HG02571 (cell line): Measurements from ENCODE around the gene NOP53.
"Not testable (repeated sequence)": the region's sequence is repeated elsewhere in the genome, so short reads cannot be mapped to it uniquely, and the experiment has no call there.

Experiments
- ATAC-seq: cut with Tn5 transposase; IDR thresholded peaks from one replicate; pipeline ENCODE4 v1.9.1; 2021; ENCODE audit warnings: mild to moderate bottlenecking, moderate library complexity; ENCODE audit not compliant: unreplicated experiment

Gene NOP53

GRCh38 chr19:47803148-47803547 lies 57.8 kb downstream of the NOP53 start:
- ATAC-seq, result not testable (repeated sequence)

- ATAC-seq, result not testable (repeated sequence)
Observed at GRCh38 chr19:47803671-47804070, 58.3 kb downstream of the NOP53 start.

DNA sequence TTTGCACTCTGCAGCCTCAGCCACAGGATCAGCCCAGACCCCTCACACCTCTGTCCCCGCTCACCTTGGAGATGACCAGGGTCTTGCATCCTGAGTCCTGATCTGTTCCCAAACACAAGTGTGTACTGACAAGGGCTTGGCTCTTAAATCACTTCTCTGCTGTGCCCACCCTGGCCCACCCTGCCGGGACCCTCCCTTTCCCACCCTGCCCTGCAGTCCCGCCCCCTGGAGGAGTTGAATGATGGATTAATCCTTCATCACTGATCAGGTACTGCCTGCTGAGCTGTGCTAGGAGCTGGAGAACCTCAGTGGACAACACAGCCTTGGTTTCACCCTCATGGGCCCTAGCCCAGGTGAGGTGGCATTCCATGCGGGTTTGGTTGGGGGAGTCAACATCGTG lies 59.1 kb downstream of the NOP53 start, which contains the start of gene TPRX1:
TPRX1 (minus strand) TSS at position 101 of the 400 bp plus-strand sequence; CDS start at position 89, 12 bp downstream.
- ATAC-seq, result not testable (repeated sequence)

GRCh38 chr19:47805313-47805712 lies 60.0 kb downstream of the NOP53 start:
- no peak for ATAC-seq

- ATAC-seq, result no peak
Observed at GRCh38 chr19:47806435-47806834, 61.1 kb downstream of the NOP53 start.
